Activated CD8-positive, alpha-beta memory T cell treated with anti-CD3 and anti-CD28 coated beads, Interleukin-2, amount 10 ng/mL, durations not matched to agents 7 days and 5 days (primary cell): ENCODE measurements around the gene HCST. TPM values are rescaled to one million over a fixed set of nuclear protein-coding genes. Genes with fewer than 3 reads are reported as not detected.

Experiments
- ATAC-seq: fragments of 150-1000 bp; cut with Tn5 transposase; one replicate; pipeline ENCODE4 v1.10.0; 2021; ENCODE audit warnings: moderate library complexity
- CTCF ChIA-PET: fragments of 350-600 bp; sonication (Branson Sonifier 250); formaldehyde crosslinking; loops from one replicate; lab custom pipeline; 2021; ENCODE audit warnings: antibody characterized with exemption; lab: Charles Lee
- DNase-seq: peaks from one replicate; pipeline ENCODE4 v3.0.0-alpha.2; 2020
- H3K27ac Mint-ChIP-seq: one replicate; pipeline ENCODE4 v1.8.0; 2021; ENCODE audit warnings: mild to moderate bottlenecking, mixed read lengths
- H3K27me3 Mint-ChIP-seq: one replicate; pipeline ENCODE4 v1.8.0; 2021; ENCODE audit warnings: mixed read lengths
- H3K36me3 Mint-ChIP-seq: one replicate; pipeline ENCODE4 v1.8.0; 2021; ENCODE audit warnings: mild to moderate bottlenecking, mixed read lengths
- H3K4me1 Mint-ChIP-seq: one replicate; pipeline ENCODE4 v1.8.0; 2021; ENCODE audit warnings: mixed read lengths
- H3K4me3 Mint-ChIP-seq: one replicate; pipeline ENCODE4 v1.8.0; 2021; ENCODE audit warnings: mild to moderate bottlenecking, moderate library complexity, mixed read lengths
- H3K9me3 Mint-ChIP-seq: one replicate; pipeline ENCODE4 v1.8.0; 2022; ENCODE audit warnings: low read depth, mixed read lengths
- total RNA-seq, 2 experiments: library from RNA; stranded (reverse); gene quantifications; one replicate each; pipeline ENCODE4 v1.2.3, GENCODE V29; 2021

Gene HCST
- total RNA-seq, 2 experiments from 2014 or later: 184 to 195 TPM

- Mint-ChIP-seq H3K4me1 (peaks cover 18% of the 10 kb centered on the region), H3K27me3 (no peaks in the 10 kb centered on the region), H3K9me3 (no peaks in the 10 kb centered on the region), H3K27ac (no peak overlapping the region), H3K36me3 (no peaks in the 10 kb centered on the region), H3K4me3 (no peak overlapping the region)
- CTCF ChIA-PET: interaction anchor here (1.0 to 1.4 kb wide), 2 partner anchors 12 to 13 kb away, joined by 3 to 4 read pairs; partner anchors contain the start of gene NFKBID
- DNase-seq (no peak), ATAC-seq (no peak)
Measured at GRCh38 chr19:35913589-35913988, 11.3 kb downstream of the HCST start.

- no peaks in the 10 kb centered on the region for H3K9me3 Mint-ChIP-seq
- H3K27me3 Mint-ChIP-seq: no peaks in the 10 kb centered on the region
- peaks cover 15% of the 10 kb centered on the region for H3K4me1 Mint-ChIP-seq
- H3K27ac Mint-ChIP-seq: no peak overlapping the region
- no peak for ATAC-seq
- no peaks in the 10 kb centered on the region for H3K36me3 Mint-ChIP-seq
- DNase-seq: no peak
- no peak overlapping the region for H3K4me3 Mint-ChIP-seq
- CTCF ChIA-PET: interaction anchor here (1.4 kb wide), 1 partner anchor 12 kb away, joined by 4 read pairs; no protein-coding TSS in a partner anchor
Measured at GRCh38 chr19:35915443-35915842, 13.1 kb downstream of the HCST start.

- no peaks in the 10 kb centered on the region for H3K36me3 Mint-ChIP-seq
- ATAC-seq (no peak), DNase-seq (no peak)
- CTCF ChIA-PET: no interaction called here
- peaks cover 2% of the 10 kb centered on the region for H3K4me1 Mint-ChIP-seq
- H3K9me3 Mint-ChIP-seq: no peaks in the 10 kb centered on the region
- peaks cover 8% of the 10 kb centered on the region for H3K27me3 Mint-ChIP-seq
- H3K27ac Mint-ChIP-seq: no peak overlapping the region
- no peak overlapping the region for H3K4me3 Mint-ChIP-seq
Measured at GRCh38 chr19:35919306-35919705, 17.0 kb downstream of the HCST start.

- no peak for DNase-seq
- Mint-ChIP-seq H3K4me3 (no peak overlapping the region), H3K27ac (no peak overlapping the region), H3K9me3 (peaks cover 4% of the 10 kb centered on the region), H3K4me1 (no peaks in the 10 kb centered on the region), H3K36me3 (peaks cover 6% of the 10 kb centered on the region), H3K27me3 (peaks cover 11% of the 10 kb centered on the region)
- CTCF ChIA-PET: interaction anchor here (1.9 kb wide), 1 partner anchor 9 kb away, joined by 6 read pairs; no protein-coding TSS in a partner anchor
- ATAC-seq: no peak
Measured at GRCh38 chr19:35921012-35921411, 18.7 kb downstream of the HCST start.

GRCh38 chr19:35925501-35925900, 23.2 kb downstream of the HCST start:
- CTCF ChIA-PET: interaction anchor here (1.2 to 1.3 kb wide), 2 partner anchors 12 to 44 kb away, joined by 3 to 4 read pairs; no protein-coding TSS in a partner anchor
- H3K9me3 Mint-ChIP-seq: peaks cover 6% of the 10 kb centered on the region
- H3K36me3 Mint-ChIP-seq: peaks cover 6% of the 10 kb centered on the region
- ATAC-seq (no peak), DNase-seq (no peak)
- no peak overlapping the region for H3K27ac Mint-ChIP-seq
- H3K4me3 Mint-ChIP-seq: no peak overlapping the region
- H3K27me3 Mint-ChIP-seq: peaks cover 11% of the 10 kb centered on the region
- peaks cover 11% of the 10 kb centered on the region for H3K4me1 Mint-ChIP-seq

GRCh38 chr19:35928507-35928906, 26.2 kb downstream of the HCST start:
- Mint-ChIP-seq H3K4me1 (peaks cover 24% of the 10 kb centered on the region), H3K27me3 (peaks cover 9% of the 10 kb centered on the region), H3K4me3 (no peak overlapping the region), H3K27ac (no peak overlapping the region), H3K36me3 (peaks cover 6% of the 10 kb centered on the region), H3K9me3 (peaks cover 6% of the 10 kb centered on the region)
- CTCF ChIA-PET: interaction anchor here (1.4 to 7.1 kb wide), 3 partner anchors 24 to 47 kb away, joined by 3 to 88 read pairs (median 12); no protein-coding TSS in a partner anchor
- ATAC-seq: no peak
- no peak for DNase-seq

GRCh38 chr19:35929876-35930275, 27.5 kb downstream of the HCST start:
- Mint-ChIP-seq H3K36me3 (peaks cover 6% of the 10 kb centered on the region), H3K9me3 (peaks cover 6% of the 10 kb centered on the region), H3K4me1 (peaks cover 24% of the 10 kb centered on the region), H3K27me3 (peaks cover 4% of the 10 kb centered on the region), H3K27ac (peak overlapping the region; percentile 98), H3K4me3 (peak overlapping the region; percentile 66)
- CTCF ChIA-PET: interaction anchor here (0.6 to 7.1 kb wide), 6 partner anchors 14 to 84 kb away, joined by 3 to 88 read pairs (median 4); no protein-coding TSS in a partner anchor
- no peak for ATAC-seq
- no peak for DNase-seq

GRCh38 chr19:35931161-35931873, 29.0 kb downstream of the HCST start:
- peaks cover 29% of the 10 kb centered on the region for H3K4me1 Mint-ChIP-seq
- peak overlapping the region; percentile 70 for H3K4me3 Mint-ChIP-seq
- H3K27me3 Mint-ChIP-seq: no peaks in the 10 kb centered on the region
- DNase-seq (peak; percentile 100), ATAC-seq (peak; percentile 95)
- no peaks in the 10 kb centered on the region for H3K9me3 Mint-ChIP-seq
- H3K27ac Mint-ChIP-seq: peak overlapping the region; percentile 91
- CTCF ChIA-PET: interaction anchor here (0.6 to 7.1 kb wide), 24 partner anchors 14 to 383 kb away, joined by 3 to 88 read pairs (median 4); partner anchors contain the start of genes COX6B1, KIRREL2, LIN37 and NFKBID
- no peaks in the 10 kb centered on the region for H3K36me3 Mint-ChIP-seq

GRCh38 chr19:35931874-35932202, 29.5 kb downstream of the HCST start:
- Mint-ChIP-seq H3K27me3 (no peaks in the 10 kb centered on the region), H3K4me3 (peak overlapping the region; percentile 25), H3K36me3 (no peaks in the 10 kb centered on the region), H3K27ac (peak overlapping the region; percentile 91), H3K4me1 (peaks cover 29% of the 10 kb centered on the region), H3K9me3 (no peaks in the 10 kb centered on the region)
- no peak for DNase-seq
- CTCF ChIA-PET: interaction anchor here (0.6 to 7.1 kb wide), 18 partner anchors 10 to 240 kb away, joined by 3 to 88 read pairs (median 4); partner anchors contain the start of genes LIN37, NFKBID and THAP8
- ATAC-seq: peak; percentile 4

- H3K27me3 Mint-ChIP-seq: no peaks in the 10 kb centered on the region
- DNase-seq (no peak), ATAC-seq (no peak)
- H3K27ac Mint-ChIP-seq: no peak overlapping the region
- H3K4me3 Mint-ChIP-seq: no peak overlapping the region
- CTCF ChIA-PET: interaction anchor here (0.6 to 7.1 kb wide), 13 partner anchors 10 to 240 kb away, joined by 3 to 88 read pairs (median 4); partner anchors contain the start of genes LIN37, NFKBID and THAP8
- H3K36me3 Mint-ChIP-seq: no peaks in the 10 kb centered on the region
- no peaks in the 10 kb centered on the region for H3K9me3 Mint-ChIP-seq
- peaks cover 32% of the 10 kb centered on the region for H3K4me1 Mint-ChIP-seq
Measured at GRCh38 chr19:35932291-35932936, 30.1 kb downstream of the HCST start.

- no peaks in the 10 kb centered on the region for H3K9me3 Mint-ChIP-seq
- peak within 1 kb of the TSS; percentile 80 for H3K4me3 Mint-ChIP-seq
- ATAC-seq (peak; percentile 13), DNase-seq (peak; percentile 69)
- CTCF ChIA-PET: no interaction called here
- H3K27me3 Mint-ChIP-seq: no peaks in the 10 kb centered on the region
- H3K27ac Mint-ChIP-seq: peak within 1 kb of the TSS; percentile 73
- H3K4me1 Mint-ChIP-seq: peaks cover 33% of the 10 kb centered on the region
- no peaks in the 10 kb centered on the region for H3K36me3 Mint-ChIP-seq
Measured at GRCh38 chr19:35935911-35936737, 33.8 kb downstream of the HCST start, which contains the start of gene LRFN3. LRFN3 (plus strand) TSS chr19:35936374; CDS start chr19:35939426, 3,052 bp downstream.

GRCh38 chr19:35936738-35937268, 34.5 kb downstream of the HCST start:
- H3K9me3 Mint-ChIP-seq: no peaks in the 10 kb centered on the region
- CTCF ChIA-PET: interaction anchor here (0.5 kb wide), 1 partner anchor 72 kb away, joined by 3 read pairs; no protein-coding TSS in a partner anchor
- no peak for ATAC-seq
- peaks cover 30% of the 10 kb centered on the region for H3K4me1 Mint-ChIP-seq
- no peaks in the 10 kb centered on the region for H3K27me3 Mint-ChIP-seq
- H3K4me3 Mint-ChIP-seq: peak overlapping the region; percentile 68
- no peaks in the 10 kb centered on the region for H3K36me3 Mint-ChIP-seq
- no peak for DNase-seq
- no peak overlapping the region for H3K27ac Mint-ChIP-seq
